ENCODE data around the gene ADAM15.

DNA sequence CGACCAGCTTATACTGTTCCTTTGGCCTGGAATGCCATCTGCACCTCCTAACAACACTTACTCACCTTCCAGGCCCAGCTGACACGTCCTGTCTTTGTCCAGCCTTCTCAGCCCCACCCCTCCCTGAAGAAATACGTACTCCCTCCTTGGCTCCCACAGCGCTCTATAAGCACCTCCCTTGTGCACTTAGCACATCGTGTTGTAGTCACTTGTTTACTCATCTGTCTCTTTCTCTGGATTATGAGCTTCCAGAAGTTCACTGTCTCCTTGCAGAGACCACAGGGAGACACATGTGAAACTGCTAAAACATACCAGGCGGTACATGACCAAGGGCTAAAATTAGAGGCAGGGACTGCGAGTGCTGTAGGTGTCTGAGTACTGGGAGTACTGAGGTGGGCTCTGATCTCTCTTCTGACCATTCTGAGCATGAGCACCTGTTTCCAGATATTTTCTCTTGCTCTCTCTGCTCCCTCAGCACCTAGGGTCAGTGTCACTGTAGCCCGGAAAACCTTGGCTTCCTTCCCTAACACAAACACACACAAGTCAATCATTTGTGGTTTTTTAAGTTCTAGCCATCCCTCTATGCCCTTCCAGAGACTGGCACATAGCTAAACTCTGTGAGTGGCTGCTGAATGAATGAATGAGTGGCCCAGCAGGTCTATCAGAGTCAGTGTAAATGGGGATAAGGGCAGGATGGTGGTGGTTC lies 12.4 kb upstream of the ADAM15 start:
- TF ChIP-seq, protein P1, sequence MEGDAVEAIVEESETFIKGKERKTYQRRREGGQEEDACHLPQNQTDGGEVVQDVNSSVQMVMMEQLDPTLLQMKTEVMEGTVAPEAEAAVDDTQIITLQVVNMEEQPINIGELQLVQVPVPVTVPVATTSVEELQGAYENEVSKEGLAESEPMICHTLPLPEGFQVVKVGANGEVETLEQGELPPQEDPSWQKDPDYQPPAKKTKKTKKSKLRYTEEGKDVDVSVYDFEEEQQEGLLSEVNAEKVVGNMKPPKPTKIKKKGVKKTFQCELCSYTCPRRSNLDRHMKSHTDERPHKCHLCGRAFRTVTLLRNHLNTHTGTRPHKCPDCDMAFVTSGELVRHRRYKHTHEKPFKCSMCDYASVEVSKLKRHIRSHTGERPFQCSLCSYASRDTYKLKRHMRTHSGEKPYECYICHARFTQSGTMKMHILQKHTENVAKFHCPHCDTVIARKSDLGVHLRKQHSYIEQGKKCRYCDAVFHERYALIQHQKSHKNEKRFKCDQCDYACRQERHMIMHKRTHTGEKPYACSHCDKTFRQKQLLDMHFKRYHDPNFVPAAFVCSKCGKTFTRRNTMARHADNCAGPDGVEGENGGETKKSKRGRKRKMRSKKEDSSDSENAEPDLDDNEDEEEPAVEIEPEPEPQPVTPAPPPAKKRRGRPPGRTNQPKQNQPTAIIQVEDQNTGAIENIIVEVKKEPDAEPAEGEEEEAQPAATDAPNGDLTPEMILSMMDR (IDR thresholded peaks at IDR 0.05), result no peak
- no peak for TF ChIP-seq EZH2 (IDR thresholded peaks at IDR 0.05; ENCODE audit: borderline replicate concordance, insufficient read depth, low read depth, low read length, poor library complexity, severe bottlenecking)
